GM19372 (cell line): ENCODE results near the gene SEMA6C.

Source experiments
- ATAC-seq: cut with Tn5 transposase; IDR thresholded peaks from one replicate; pipeline ENCODE4 v1.9.1; 2021; ENCODE audit warnings: mild to moderate bottlenecking, low read depth, moderate library complexity; ENCODE audit not compliant: unreplicated experiment

The SEMA6C gene

GRCh38 chr1:151159373-151159772, 12.9 kb upstream of the SEMA6C start:
- ATAC-seq = no peak

- ATAC-seq = no peak
Measured at GRCh38 chr1:151158751-151159251, 12.4 kb upstream of the SEMA6C start.

- ATAC-seq = no peak
Measured at GRCh38 chr1:151158326-151158725, 11.9 kb upstream of the SEMA6C start.

GRCh38 chr1:151157067-151157531, 10.7 kb upstream of the SEMA6C start:
- ATAC-seq = no peak

GRCh38 chr1:151156515-151156819, 10.0 kb upstream of the SEMA6C start, which contains the start of gene TNFAIP8L2:
TNFAIP8L2 (plus strand) TSS chr1:151156649; CDS start chr1:151158698, 2,049 bp downstream.
- peak; percentile 69 for ATAC-seq

GRCh38 chr1:151147665-151148064, 1.2 kb upstream of the SEMA6C start:
- ATAC-seq = no peak

GRCh38 chr1:151147132-151147503, 687 bp upstream of the SEMA6C start:
- no peak for ATAC-seq

- no peak for ATAC-seq
Measured at GRCh38 chr1:151146072-151146411, 389 bp downstream of the SEMA6C start.

GRCh38 chr1:151145304-151146071, 943 bp downstream of the SEMA6C start:
- no peak for ATAC-seq

GRCh38 chr1:151144474-151145303, 1.7 kb downstream of the SEMA6C start:
- ATAC-seq = no peak

GRCh38 chr1:151143986-151144385, 2.4 kb downstream of the SEMA6C start:
- no peak for ATAC-seq

GRCh38 chr1:151143057-151143435, 3.4 kb downstream of the SEMA6C start:
- ATAC-seq = no peak

- ATAC-seq = no peak
Measured at GRCh38 chr1:151142411-151143056, 3.9 kb downstream of the SEMA6C start.

GRCh38 chr1:151137789-151138188, 8.6 kb downstream of the SEMA6C start:
- ATAC-seq = no peak

GRCh38 chr1:151135433-151136385, 10.7 kb downstream of the SEMA6C start:
- no peak for ATAC-seq

GRCh38 chr1:151134991-151135390, 11.4 kb downstream of the SEMA6C start:
- no peak for ATAC-seq

- no peak for ATAC-seq
Measured at GRCh38 chr1:151134396-151134795, 12.0 kb downstream of the SEMA6C start.

GRCh38 chr1:151133018-151133806, 13.2 kb downstream of the SEMA6C start:
- ATAC-seq = no peak

GRCh38 chr1:151132335-151133017, 14.0 kb downstream of the SEMA6C start:
- no peak for ATAC-seq
